NT2/D1 (cell line): Measurements from ENCODE around the gene XIRP2.

Experiments used
- SUZ12 ChIP-seq: IDR thresholded peaks from 2 replicates; pipeline ENCODE4 v1.6.1; 2011; ENCODE audit not compliant: insufficient read length, insufficient read depth; ENCODE audit errors: extremely low read depth
- ZNF274 ChIP-seq: IDR thresholded peaks from 2 replicates; pipeline ENCODE4 v1.6.1; 2011; ENCODE audit warnings: mild to moderate bottlenecking, low read depth, low read length

DNA sequence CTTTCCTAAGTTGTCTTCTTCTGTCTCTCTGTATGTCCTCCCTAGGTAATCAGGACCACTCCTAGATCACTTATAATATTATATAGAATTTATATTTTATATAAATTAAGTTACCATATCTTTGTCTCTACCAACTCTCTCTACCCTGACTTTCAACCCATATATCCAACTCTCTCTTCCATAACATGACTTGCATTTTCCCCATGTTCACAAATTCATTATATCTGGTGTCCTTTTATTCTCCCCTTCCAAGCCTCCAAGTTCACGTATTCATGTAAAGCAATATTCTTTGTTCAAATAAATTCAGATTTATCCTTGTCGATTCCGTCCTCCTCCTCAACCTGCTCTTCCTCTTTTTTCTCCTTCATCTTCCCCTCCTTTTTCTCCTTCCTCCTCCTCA lies 127.5 kb downstream of the XIRP2 start:
- TF ChIP-seq ZNF274 (no peak), SUZ12 (no peak)
